Urinary bladder (tissue), 4 donors: ENCODE data around the gene RHBDL1. TPM values are rescaled to one million over a fixed set of nuclear protein-coding genes. Genes with fewer than 3 reads are reported as not detected.
A peak's percentile ranks its signal among the peaks of the same experiment; 100 is the strongest.
"Not testable (repeated sequence)": the region's sequence is repeated elsewhere in the genome, so short reads cannot be mapped to it uniquely, and the experiment has no call there.

Source experiments
- DNase-seq: peaks from one replicate; pipeline ENCODE4 v3.0.0-alpha.2; 2015; ENCODE audit errors: extremely low spot score
- H3K27ac ChIP-seq: one replicate; pipeline ENCODE4 v1.5.1; 2013; ENCODE audit warnings: low read depth, mild to moderate bottlenecking, moderate library complexity
- H3K36me3 ChIP-seq: one replicate; pipeline ENCODE4 v1.6.1; 2013; ENCODE audit warnings: mild to moderate bottlenecking, moderate library complexity; ENCODE audit not compliant: insufficient read depth
- H3K4me1 ChIP-seq: one replicate; pipeline ENCODE4 v1.6.1; 2013; ENCODE audit warnings: mild to moderate bottlenecking, moderate library complexity; ENCODE audit not compliant: insufficient read depth
- H3K4me3 ChIP-seq: one replicate; pipeline ENCODE4 v1.5.1; 2013; ENCODE audit warnings: low read depth, low read length
- WGBS: extraction: QIAGEN DNeasy Blood & Tissue Kit; methylation state at CpG from one replicate; pipeline ENCODE4 v1.1.7; 2013; 5-methylcytosine and 5-hydroxymethylcytosine counted together
- polyA plus RNA-seq: library from polyadenylated mRNA; stranded (reverse); fragments of 200-250 nt; gene quantifications from one replicate; pipeline ENCODE4 v1.2.3, GENCODE V29; 2013
- total RNA-seq: library from RNA; depleted of rRNA; stranded (reverse); fragments of >200 nt; gene quantifications from one replicate; pipeline ENCODE4 v1.2.3, GENCODE V29; 2014
- donor health status: healthy with polysubstance abuse.
- donor health status: healthy.

RHBDL1 gene
- total and polyA plus RNA-seq, 2 donors: 0.95 to 1.3 TPM

- peaks cover 2% of the 10 kb centered on the region for H3K4me1 ChIP-seq
- no peak for DNase-seq
These were observed 11.2 kb downstream of the RHBDL1 start for GRCh38 chr16:686459-687260.

DNA sequence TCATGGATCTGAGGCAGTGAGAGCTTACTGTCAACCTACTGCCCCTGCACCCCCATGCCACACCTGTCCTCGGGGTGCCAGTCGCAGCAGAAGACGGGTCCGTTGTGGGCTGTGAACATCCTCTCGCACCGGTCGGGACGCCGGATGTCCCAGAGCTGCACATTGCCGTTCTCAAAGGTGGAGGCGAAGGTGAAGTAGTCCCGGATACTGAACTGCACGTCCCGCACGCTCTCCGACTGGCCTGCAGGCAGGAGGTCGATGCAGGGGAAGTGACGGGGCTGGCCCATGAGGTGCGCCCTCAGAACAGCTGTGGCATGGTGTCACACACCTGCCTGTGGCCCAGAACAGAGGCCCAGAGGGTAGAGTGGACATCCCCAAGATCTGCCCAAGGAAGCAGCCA, 12.0 kb downstream of the RHBDL1 start:
- 92% methylated on average over 19 of the region's 19 CpGs for WGBS
- Histone ChIP-seq H3K4me1 (peaks cover 2% of the 10 kb centered on the region), H3K4me3 (no peak overlapping the region), H3K27ac (no peak overlapping the region), H3K36me3 (peaks cover 4% of the 10 kb centered on the region)
- DNase-seq: no peak

More at GRCh38 chr16:686459-687260, 11.2 kb downstream of the RHBDL1 start:
- H3K36me3 ChIP-seq: peaks cover 4% of the 10 kb centered on the region
- no peak overlapping the region for H3K27ac ChIP-seq
- no peak overlapping the region for H3K4me3 ChIP-seq
- WGBS: 94% methylated on average over 51 of the region's 51 CpGs

DNA sequence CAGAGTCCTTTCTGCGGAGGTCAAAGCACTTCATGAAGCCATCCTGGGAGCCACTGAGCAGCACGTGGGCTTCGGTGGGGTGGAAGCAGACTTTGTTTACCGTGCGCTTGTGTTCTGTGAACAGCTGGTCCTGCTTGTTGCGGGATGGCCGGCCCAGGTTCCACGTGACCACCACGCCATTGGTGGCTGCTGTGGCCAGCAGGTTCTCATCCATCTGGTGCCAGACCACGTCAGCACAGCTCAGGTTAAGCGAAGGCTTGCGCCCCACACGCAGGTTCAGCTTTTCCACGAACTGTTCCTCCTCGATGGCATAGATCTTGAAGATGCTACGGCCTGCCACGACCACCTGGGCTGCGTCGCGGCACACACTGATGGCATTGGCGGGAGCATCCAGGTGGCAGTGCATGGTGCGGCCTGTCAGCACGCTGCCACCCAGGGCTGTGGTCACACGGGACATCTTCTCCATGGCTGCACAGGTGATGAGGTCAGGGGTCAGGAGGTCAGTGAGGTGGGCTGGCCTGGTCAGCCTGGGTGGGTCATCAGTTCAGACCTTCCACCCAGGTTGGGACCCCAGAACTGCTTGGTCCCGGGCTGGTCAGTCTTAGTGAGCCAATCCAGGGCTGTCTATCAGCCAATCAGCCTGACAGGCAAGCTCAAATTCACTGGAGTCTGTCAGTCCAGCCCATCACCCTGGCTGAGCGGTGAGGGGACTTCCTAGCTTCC, 13.9 kb downstream of the RHBDL1 start:
- H3K4me1 ChIP-seq: no peaks in the 10 kb centered on the region
- H3K36me3 ChIP-seq: peaks cover 2% of the 10 kb centered on the region
- no peak for DNase-seq
- no peak overlapping the region for H3K27ac ChIP-seq
- WGBS: 83% methylated on average over 26 of the region's 26 CpGs
- H3K4me3 ChIP-seq: peak overlapping the region; percentile 54

GRCh38 chr16:691242-691641, 15.8 kb downstream of the RHBDL1 start:
- DNase-seq, H3K4me1 ChIP-seq, H3K27ac ChIP-seq, H3K36me3 ChIP-seq, H3K4me3 ChIP-seq: not testable (repeated sequence)
- WGBS: 84% methylated on average over 16 of the region's 16 CpGs

- WGBS: 64% methylated on average over 10 of the region's 10 CpGs
- no peak overlapping the region for H3K27ac ChIP-seq
- H3K4me1 ChIP-seq: no peaks in the 10 kb centered on the region
These were observed 17.1 kb downstream of the RHBDL1 start for GRCh38 chr16:692356-693108.

GRCh38 chr16:693364-693763, 17.9 kb downstream of the RHBDL1 start:
- no peaks in the 10 kb centered on the region for H3K4me1 ChIP-seq
- DNase-seq: no peak
- WGBS: 30% methylated on average over 22 of the region's 22 CpGs
- no peaks in the 10 kb centered on the region for H3K36me3 ChIP-seq
- H3K4me3 ChIP-seq: no peak overlapping the region
- H3K27ac ChIP-seq: no peak overlapping the region

More at GRCh38 chr16:692356-693108, 17.1 kb downstream of the RHBDL1 start:
- H3K4me3 ChIP-seq: no peak overlapping the region
- no peak for DNase-seq
- no peaks in the 10 kb centered on the region for H3K36me3 ChIP-seq

DNA sequence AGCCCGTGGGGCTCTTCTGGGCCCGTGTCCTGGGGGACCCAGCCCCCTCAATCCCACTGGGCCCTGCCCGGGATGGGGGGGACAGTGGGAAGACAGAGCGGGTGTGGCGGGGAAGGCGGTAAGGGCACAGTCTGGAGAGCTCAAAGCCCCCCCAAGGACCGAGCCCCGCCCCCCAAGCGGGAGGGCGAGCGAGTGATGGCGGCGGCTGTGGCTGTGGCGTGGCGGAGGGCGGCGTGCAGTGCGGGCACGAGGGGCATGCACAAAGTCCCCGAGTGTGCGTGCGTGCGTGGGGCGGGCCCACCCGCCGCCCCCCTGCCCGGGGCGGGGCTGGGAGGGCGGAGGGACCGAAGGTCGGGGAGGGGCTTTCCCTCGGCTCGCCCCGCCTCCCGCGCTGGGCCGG, 18.3 kb downstream of the RHBDL1 start:
- Histone ChIP-seq H3K27ac (no peak overlapping the region), H3K4me1 (no peaks in the 10 kb centered on the region), H3K4me3 (no peak overlapping the region), H3K36me3 (no peaks in the 10 kb centered on the region)
- WGBS: 3% methylated on average over 37 of the region's 37 CpGs
- no peak for DNase-seq

GRCh38 chr16:694187-694862, 18.9 kb downstream of the RHBDL1 start:
- no peak for DNase-seq
- no peaks in the 10 kb centered on the region for H3K36me3 ChIP-seq
- 2% methylated on average over 64 of the region's 64 CpGs for WGBS
- peak overlapping the region; percentile 19 for H3K4me3 ChIP-seq
- no peaks in the 10 kb centered on the region for H3K4me1 ChIP-seq
- H3K27ac ChIP-seq: no peak overlapping the region

GRCh38 chr16:694863-695354, 19.4 kb downstream of the RHBDL1 start:
- WGBS: 1% methylated on average over 37 of the region's 37 CpGs
- Histone ChIP-seq H3K36me3 (no peaks in the 10 kb centered on the region), H3K4me1 (no peaks in the 10 kb centered on the region), H3K4me3 (peak overlapping the region; percentile 19), H3K27ac (no peak overlapping the region)
- DNase-seq: no peak

- DNase-seq: no peak
These were observed 20.1 kb downstream of the RHBDL1 start for GRCh38 chr16:695355-696089.

GRCh38 chr16:698911-699671, 23.6 kb downstream of the RHBDL1 start:
- Histone ChIP-seq H3K4me3 (no peak overlapping the region), H3K27ac (no peak overlapping the region)
- 72% methylated on average over 19 of the region's 19 CpGs for WGBS

More at GRCh38 chr16:695355-696089, 20.1 kb downstream of the RHBDL1 start:
- peak overlapping the region; percentile 19 for H3K4me3 ChIP-seq
- no peaks in the 10 kb centered on the region for H3K36me3 ChIP-seq
- H3K4me1 ChIP-seq: no peaks in the 10 kb centered on the region
- WGBS: 2% methylated on average over 71 of the region's 71 CpGs
- no peak overlapping the region for H3K27ac ChIP-seq

More at GRCh38 chr16:698911-699671, 23.6 kb downstream of the RHBDL1 start:
- no peak for DNase-seq
- H3K4me1 ChIP-seq: no peaks in the 10 kb centered on the region
- no peaks in the 10 kb centered on the region for H3K36me3 ChIP-seq
